Frontal cortex (tissue), 4 donors: ENCODE data around the gene SLC12A7. TPM values are rescaled to one million over a fixed set of nuclear protein-coding genes. Genes with fewer than 3 reads are reported as not detected.
"Not testable (repeated sequence)": the region's sequence is repeated elsewhere in the genome, so short reads cannot be mapped to it uniquely, and the experiment has no call there.

Experiments
- DNase-seq, 2 donors: peaks; one replicate each; pipeline ENCODE4 v3.0.0; 2012; ENCODE audit warnings: low spot score in 2 of 2
- FAIRE-seq: peaks from 2 replicates; lab custom pipeline; 2012; peaks lifted over from hg19 to GRCh38; lab: Jason Lieb, UNC
- total RNA-seq: library from RNA; depleted of rRNA; stranded (reverse); fragments of >200 nt; gene quantifications from one replicate; pipeline ENCODE4 v1.2.3, GENCODE V29; 2014
- donor health status: control.
- donor health status: control.
- donor health status: control.

SLC12A7 gene
- total RNA-seq, 1 donor from 2014 or later, result 5.7 TPM

DNA sequence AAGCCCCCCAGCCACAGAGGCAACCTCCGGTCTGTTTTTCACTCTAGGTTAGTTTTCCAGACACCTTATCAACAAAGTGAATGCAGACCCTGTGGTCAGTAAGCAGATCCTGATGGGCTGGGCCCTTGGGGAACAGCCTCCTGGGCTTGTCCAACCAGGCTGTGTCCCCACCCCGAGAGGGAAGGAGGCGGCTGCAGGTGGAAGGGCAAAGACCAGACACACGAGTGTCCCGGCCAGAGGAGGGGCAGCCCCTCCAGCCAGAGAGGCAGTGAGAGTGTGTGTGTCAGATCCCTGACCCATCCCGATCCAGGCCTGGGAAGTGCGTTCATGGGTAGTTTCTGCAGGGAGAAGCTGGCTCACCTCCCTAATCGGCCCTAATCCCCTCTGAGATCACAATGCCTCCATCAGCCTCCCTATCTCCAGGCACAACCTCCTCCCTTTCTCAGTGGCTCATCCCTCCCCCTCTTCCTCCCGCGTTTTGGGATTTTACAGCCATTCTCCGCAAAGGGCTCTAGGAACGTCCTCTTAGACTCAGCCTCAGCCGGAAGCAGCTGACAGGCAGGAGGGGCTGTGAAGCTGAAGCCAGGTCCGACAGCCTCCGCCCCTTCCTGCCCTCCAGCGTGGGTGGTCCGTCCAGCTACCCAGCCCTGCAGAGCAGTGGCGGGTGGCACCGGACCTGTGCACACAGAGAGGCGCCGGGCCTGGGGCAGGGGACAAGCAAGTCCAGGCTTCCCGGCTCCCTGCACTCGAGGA, 9.7 kb downstream of the SLC12A7 start:
- DNase-seq, result no peak
- FAIRE-seq, result no peak

GRCh38 chr5:1100664-1101574, 10.9 kb downstream of the SLC12A7 start:
- DNase-seq (no peak), FAIRE-seq (no peak)

DNA sequence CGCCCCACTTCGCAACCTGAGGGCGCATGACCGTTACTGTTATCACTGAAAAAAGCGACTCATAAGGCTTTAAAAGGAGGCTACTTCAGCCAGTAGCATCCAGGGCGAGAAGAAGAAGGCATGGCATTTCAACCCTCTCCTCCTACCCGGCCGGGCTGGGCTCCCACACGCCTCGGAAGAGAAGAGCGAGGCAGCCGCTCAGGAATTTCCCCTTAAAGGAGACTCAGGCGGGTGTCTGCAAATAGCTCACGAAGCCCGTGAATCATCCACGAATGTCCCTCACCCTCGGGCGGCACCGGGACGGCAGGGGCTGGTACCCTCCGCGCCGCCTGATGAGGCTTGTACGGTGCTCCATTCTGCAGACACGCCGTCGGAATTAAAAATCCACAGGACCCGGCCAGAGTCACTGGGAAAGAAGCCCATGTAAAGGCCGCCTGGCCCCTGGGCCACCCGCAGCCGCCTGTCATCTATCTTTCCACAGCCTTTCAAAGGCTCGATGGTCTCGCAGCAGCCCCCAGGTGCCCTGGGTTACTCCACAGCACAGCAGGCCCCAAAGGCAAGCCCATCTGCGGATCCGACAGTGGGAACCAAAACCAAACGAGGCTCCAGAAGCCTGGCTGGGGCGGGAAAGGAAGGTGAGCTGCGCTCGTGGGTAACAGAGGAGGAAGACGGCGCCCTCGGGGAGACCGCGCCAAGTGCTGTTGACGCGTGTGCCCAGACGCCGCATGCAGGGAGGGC, 11.8 kb downstream of the SLC12A7 start:
- DNase-seq (no peak), FAIRE-seq (no peak)

DNA sequence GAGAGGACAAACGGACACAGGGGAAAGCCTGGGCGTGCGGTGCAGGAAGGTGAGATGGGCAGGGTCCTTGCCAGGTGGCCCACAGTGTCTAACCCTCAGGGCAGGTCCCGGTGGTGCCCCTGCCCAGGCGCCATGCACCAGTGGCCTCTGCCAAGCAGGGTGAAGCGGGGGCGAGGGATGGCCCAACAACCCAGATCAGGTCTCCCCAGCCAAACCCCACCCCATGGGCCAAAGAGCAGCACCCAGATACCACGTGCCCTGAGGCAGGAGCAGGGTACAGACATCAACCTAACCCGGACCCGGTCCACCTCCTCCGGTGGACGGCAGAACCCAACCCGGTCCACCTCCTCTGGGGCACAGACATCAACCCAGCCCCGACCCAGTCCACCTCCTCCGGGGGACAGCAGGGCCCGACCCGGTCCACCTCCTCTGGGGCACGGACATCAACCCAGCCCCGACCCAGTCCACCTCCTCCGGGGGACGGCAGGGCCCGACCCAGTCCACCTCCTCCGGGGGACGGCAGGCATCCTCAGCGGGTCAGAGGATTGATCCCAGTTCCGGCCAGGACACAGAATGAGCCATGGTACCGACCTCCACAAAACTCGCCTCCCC, 12.8 kb downstream of the SLC12A7 start:
- DNase-seq (no peak), FAIRE-seq (no peak)

GRCh38 chr5:1097988-1098385, 13.9 kb downstream of the SLC12A7 start:
- not testable (repeated sequence) for FAIRE-seq, DNase-seq

DNA sequence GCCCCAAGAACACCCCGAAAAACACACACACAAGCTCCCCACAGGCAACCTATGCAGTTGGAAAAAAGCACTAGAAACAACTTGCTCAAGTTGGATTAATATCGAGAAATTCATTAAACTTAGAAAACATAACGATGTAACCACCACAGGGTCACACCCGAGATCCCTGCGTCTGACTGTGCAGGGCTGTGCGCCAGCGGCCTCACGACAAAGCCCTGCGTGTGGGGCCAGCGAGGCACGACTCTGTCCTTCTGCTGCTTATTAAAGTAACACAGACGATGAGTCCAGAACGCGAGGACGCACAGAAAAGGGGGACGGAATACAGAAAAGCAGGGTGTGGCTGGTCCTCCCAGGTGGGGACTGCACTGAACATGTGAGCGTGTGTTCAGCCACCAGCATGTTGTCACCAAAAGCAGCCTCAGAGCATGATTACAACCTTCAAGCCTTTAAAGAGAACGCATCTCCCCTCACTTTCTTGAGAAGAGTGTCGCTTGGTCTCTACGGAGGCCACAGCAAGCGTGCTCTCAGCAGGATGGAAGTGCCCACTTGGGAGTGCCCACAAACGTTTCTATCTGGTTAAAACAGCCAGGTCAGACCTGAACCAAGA, 14.4 kb downstream of the SLC12A7 start:
- FAIRE-seq (no peak), DNase-seq (no peak)

DNA sequence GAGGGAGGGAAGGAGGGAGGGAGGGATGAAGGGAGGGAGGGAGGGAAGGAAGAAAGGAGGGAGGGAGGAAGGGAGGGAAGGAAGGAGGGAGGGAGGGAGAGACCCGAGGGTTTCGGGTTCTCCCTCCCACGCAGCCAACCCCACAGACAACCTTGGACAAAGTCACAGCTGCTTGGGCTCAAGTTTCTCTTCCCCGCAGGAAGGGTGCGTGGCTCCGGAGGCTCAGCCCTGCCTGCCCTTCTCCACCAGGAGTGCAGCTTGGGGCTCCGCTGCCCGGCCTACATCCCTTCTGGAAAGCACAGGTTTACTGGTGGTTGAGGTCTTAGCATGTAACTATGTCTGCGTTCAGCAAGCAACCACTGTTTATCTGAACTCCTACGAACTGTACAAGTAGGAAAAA, 15.0 kb downstream of the SLC12A7 start:
- no peak for DNase-seq
- no peak for FAIRE-seq

DNA sequence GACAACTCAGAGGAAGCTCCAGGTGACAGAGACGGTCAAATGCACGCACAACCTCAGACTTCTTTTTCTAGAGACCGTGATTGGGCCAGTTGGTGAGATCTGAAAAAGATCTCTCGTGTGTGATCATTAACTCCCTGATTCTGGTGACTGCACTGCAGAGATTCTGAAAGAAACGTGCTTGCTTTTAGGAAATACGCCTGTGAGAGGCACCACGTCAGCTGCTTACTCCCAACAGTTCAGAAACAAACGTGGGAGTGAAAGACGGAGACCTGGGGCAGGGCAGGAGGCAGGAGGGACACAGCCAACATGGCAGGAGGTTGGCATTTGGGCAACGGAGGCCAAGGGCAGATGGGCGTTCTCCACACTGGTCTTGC, 15.9 kb downstream of the SLC12A7 start:
- DNase-seq (no peak), FAIRE-seq (no peak)

DNA sequence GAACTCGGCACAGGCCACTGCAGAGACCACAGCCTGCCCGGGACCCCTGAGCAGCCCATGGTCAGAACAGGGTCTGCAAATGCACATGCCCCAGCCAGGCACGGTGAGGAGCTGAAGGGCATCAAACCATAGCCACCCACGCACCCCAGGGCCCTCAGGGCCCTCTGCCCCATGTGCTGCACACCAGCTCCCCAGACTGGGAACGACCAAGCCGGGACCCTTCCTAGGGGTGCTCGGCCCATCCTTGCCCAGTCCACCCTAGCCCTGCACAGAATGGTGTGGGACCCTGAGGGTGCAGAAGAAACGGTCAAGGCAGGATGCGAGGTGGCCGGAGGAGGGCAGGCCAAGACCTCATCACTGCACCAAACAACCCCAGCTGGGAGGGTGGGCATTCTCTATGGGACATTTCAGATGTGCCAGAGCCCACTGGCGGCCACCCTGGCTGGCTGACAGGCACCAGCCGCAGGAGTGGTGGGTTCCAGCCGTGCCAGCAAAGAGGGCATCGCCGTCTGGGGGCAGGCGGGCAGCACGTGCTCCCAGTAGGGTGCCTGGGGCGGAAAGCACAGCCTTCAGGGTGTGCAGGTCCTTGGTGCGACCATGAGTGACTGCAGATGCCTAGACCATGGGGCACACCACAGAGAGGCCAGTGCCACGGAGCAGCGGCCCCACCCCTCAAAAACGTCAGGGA, 16.4 kb downstream of the SLC12A7 start:
- no peak for DNase-seq
- no peak for FAIRE-seq

- FAIRE-seq (no peak), DNase-seq (no peak)
Measured at GRCh38 chr5:1094670-1095190, 17.1 kb downstream of the SLC12A7 start.

DNA sequence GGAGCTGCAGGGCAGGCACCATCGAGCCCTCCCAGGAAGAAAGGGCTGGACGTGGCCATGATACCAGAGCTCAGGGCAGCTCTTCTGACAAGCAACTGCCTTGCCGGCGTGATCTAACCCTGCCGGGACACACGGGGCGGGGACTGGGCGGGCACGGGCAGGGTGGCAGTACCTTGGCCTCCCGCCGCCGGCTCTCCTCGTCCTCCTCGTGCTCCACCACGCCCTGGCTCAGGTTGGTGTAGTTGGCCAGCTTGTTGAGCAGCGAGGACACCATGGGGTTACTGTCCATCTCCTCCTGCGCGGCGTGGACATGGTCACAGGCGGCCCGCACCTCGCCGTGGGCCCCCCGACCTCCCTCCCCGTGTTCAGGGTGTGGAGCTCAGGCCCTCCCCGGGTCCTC, 18.5 kb downstream of the SLC12A7 start:
- FAIRE-seq (no peak), DNase-seq (no peak)

GRCh38 chr5:1092122-1092521, 19.7 kb downstream of the SLC12A7 start:
- FAIRE-seq (no peak), DNase-seq (no peak)

DNA sequence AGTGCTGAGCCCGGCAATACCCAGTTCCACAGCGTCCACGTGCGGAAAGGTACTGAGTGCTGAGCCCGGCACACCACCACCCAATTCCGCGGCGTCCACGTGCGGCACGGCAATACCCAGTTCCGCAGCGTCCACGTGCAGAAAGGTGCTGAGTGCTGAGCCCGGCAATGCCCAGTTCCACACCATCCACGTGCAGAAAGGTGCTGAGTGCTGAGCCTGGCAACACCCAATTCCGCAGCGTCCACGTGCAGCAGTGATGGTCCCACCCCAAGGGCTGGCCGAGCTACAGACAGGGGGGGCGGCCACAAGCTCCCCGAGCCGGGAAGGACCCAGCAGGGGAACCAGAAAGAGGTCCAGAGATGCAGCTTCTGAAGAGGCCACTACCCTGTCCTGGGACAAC, 20.2 kb downstream of the SLC12A7 start:
- DNase-seq, result no peak
- no peak for FAIRE-seq

DNA sequence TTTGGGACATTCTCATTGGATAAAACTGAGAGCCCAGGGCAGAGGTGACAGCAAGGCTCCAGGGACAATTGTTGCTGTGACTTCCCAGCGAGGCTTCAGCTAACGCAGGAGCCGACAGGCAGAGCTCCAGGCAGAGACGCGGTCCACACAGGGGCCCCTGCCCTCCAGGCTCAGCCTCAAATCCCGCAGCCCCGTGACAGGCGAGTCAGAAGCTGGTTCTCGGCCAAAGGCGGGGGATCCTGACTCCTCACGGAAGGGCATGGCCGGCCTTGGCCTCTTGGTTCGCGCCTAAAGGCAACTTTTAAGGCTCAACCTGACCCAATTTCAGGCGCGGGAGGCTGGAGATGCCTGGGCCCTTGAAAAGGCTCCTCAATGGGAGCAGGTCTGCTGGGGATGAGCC, 21.3 kb downstream of the SLC12A7 start:
- DNase-seq, result no peak
- no peak for FAIRE-seq

DNA sequence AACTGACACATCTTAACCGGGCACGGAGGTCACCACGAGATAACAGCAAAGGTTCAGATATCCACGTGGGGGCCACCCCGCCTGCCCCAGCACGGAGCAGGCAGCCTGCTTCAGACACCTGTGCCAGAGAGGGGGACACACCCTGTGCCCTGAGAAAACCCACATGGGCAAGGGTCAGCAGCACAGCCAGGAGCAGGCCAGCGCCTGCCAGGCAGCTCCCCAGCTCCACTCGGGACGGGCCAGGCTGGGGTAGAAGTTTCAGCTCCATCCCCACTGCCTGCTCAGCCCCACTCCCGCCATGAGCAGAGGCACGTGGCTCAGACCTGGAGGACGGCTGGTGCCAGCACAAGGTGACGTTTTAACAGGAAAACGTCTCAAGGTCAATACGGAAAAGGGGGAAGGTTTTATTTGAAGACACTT, 22.2 kb downstream of the SLC12A7 start:
- FAIRE-seq (no peak), DNase-seq (no peak)

DNA sequence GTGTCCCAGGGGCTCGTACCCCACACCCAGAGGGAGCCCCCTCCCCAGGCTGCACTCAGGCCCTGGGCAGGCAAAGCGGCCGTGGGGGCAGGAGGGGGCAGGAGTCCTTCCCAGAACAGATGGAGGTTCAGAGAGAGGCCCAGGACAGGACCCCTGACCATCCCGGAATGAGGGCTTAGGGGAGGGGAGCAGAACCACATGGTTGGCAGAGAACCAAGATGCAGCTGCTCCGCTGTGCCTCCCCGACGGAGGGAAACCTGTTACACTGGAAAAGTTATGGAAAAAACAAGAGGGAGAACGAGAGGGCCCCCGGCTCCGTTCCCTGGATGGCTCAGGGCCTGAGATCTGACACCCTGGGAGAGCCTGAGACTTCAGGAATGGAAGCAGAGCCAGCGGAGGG, 22.7 kb downstream of the SLC12A7 start:
- no peak for DNase-seq
- FAIRE-seq, result no peak

- DNase-seq (no peak), FAIRE-seq (no peak)
Measured at GRCh38 chr5:1088726-1089125, 23.1 kb downstream of the SLC12A7 start.

GRCh38 chr5:1088031-1088430, 23.8 kb downstream of the SLC12A7 start:
- FAIRE-seq, result no peak

GRCh38 chr5:1087428-1087827, 24.4 kb downstream of the SLC12A7 start:
- DNase-seq, result no peak
- no peak for FAIRE-seq

More at GRCh38 chr5:1088031-1088430, 23.8 kb downstream of the SLC12A7 start:
- DNase-seq, result no peak
